H9 (cell line): Measurements from ENCODE around the gene EEF1A2. TPM values are rescaled to one million over a fixed set of nuclear protein-coding genes. Genes with fewer than 3 reads are reported as not detected.

Experiments used
- DNase-seq: peaks from one replicate; pipeline ENCODE4 v3.0.0-alpha.2; 2017
- H2AFZ ChIP-seq: one replicate; pipeline ENCODE4 v1.6.1; 2013; ENCODE audit warnings: mild to moderate bottlenecking, low read length, control low read depth, moderate library complexity
- H2AK5ac ChIP-seq: 2 replicates; pipeline ENCODE4 v1.6.1; 2013; ENCODE audit warnings: low read length, control low read depth, mixed read lengths; ENCODE audit not compliant: insufficient read length
- H2BK120ac ChIP-seq: one replicate; pipeline ENCODE4 v1.6.1; 2013; ENCODE audit warnings: low read depth, mild to moderate bottlenecking, low read length, control low read depth, inconsistent platforms; ENCODE audit not compliant: poor library complexity, severe bottlenecking
- H2BK12ac ChIP-seq: 2 replicates; pipeline ENCODE4 v1.6.1; 2013; ENCODE audit warnings: low read length, control low read depth, mixed read lengths, low read depth; ENCODE audit not compliant: insufficient read length
- H2BK15ac ChIP-seq: 2 replicates; pipeline ENCODE4 v1.6.1; 2013; ENCODE audit warnings: low read depth, low read length, control low read depth
- H2BK20ac ChIP-seq: one replicate; pipeline ENCODE4 v1.6.1; 2013; ENCODE audit warnings: low read depth, mild to moderate bottlenecking, low read length, control low read depth, inconsistent platforms; ENCODE audit not compliant: poor library complexity, severe bottlenecking
- H2BK5ac ChIP-seq: 2 replicates; pipeline ENCODE4 v1.6.1; 2013; ENCODE audit warnings: low read length, control low read depth, mixed read lengths; ENCODE audit not compliant: insufficient read length
- H3K14ac ChIP-seq: 2 replicates; pipeline ENCODE4 v1.6.1; 2013; ENCODE audit warnings: low read length, control low read depth; ENCODE audit not compliant: insufficient read depth
- H3K18ac ChIP-seq: 2 replicates; pipeline ENCODE4 v1.6.1; 2013; ENCODE audit warnings: low read depth, mild to moderate bottlenecking, mixed read lengths, low read length, control low read depth; ENCODE audit not compliant: insufficient read length
- H3K23ac ChIP-seq: 2 replicates; pipeline ENCODE4 v1.6.1; 2013; ENCODE audit warnings: low read length, control low read depth, mixed read lengths, low read depth; ENCODE audit not compliant: insufficient read length
- H3K23me2 ChIP-seq: 2 replicates; pipeline ENCODE4 v1.6.1; 2013; ENCODE audit warnings: low read depth, mild to moderate bottlenecking, mixed read lengths, low read length, control low read depth; ENCODE audit not compliant: insufficient read length, poor library complexity, severe bottlenecking
- H3K27ac ChIP-seq: 2 replicates; pipeline ENCODE4 v1.5.1; 2013; ENCODE audit warnings: low read length, control low read depth, mixed read lengths, low read depth; ENCODE audit not compliant: insufficient read length
- H3K27me3 ChIP-seq: 2 replicates; pipeline ENCODE4 v1.6.1; 2013; ENCODE audit warnings: low read length, control low read depth, inconsistent platforms; ENCODE audit not compliant: insufficient read depth
- H3K4ac ChIP-seq: 2 replicates; pipeline ENCODE4 v1.6.1; 2013; ENCODE audit warnings: low read depth, mild to moderate bottlenecking, control low read depth, inconsistent platforms, low read length, moderate library complexity
- H3K4me1 ChIP-seq: 2 replicates; pipeline ENCODE4 v1.6.1; 2013; ENCODE audit warnings: low read length, control low read depth, inconsistent platforms; ENCODE audit not compliant: insufficient read depth
- H3K4me2 ChIP-seq: 2 replicates; pipeline ENCODE4 v1.6.1; 2013; ENCODE audit warnings: low read length, control low read depth, mixed read lengths; ENCODE audit not compliant: insufficient read length, insufficient read depth
- H3K56ac ChIP-seq: 2 replicates; pipeline ENCODE4 v1.6.1; 2013; ENCODE audit warnings: low read depth, mild to moderate bottlenecking, mixed read lengths, low read length, control low read depth; ENCODE audit not compliant: insufficient read length
- H3K79me1 ChIP-seq: 2 replicates; pipeline ENCODE4 v1.6.1; 2013; ENCODE audit warnings: low read depth, mild to moderate bottlenecking, moderate library complexity, low read length, control low read depth, inconsistent platforms; ENCODE audit not compliant: insufficient read depth, poor library complexity, severe bottlenecking
- H3K79me2 ChIP-seq: 2 replicates; pipeline ENCODE4 v1.6.1; 2013; ENCODE audit warnings: low read length, control low read depth, inconsistent platforms; ENCODE audit not compliant: insufficient read depth
- H3K9ac ChIP-seq: 2 replicates; pipeline ENCODE4 v1.6.1; 2013; ENCODE audit warnings: low read length, control low read depth, mixed read lengths; ENCODE audit not compliant: insufficient read length; ENCODE audit errors: extremely low read depth
- H3K9me3 ChIP-seq: one replicate; pipeline ENCODE4 v1.6.1; 2013; ENCODE audit warnings: low read depth, low read length, inconsistent platforms; ENCODE audit not compliant: control insufficient read depth
- H3T11ph ChIP-seq: one replicate; pipeline ENCODE4 v1.6.1; 2013; ENCODE audit warnings: mild to moderate bottlenecking, low read length, control low read depth, inconsistent platforms
- H4K20me1 ChIP-seq: one replicate; pipeline ENCODE4 v1.6.1; 2013; ENCODE audit not compliant: control insufficient read depth, insufficient read length, insufficient read depth
- H4K5ac ChIP-seq: 2 replicates; pipeline ENCODE4 v1.6.1; 2013; ENCODE audit warnings: low read depth, mild to moderate bottlenecking, mixed read lengths, low read length, control low read depth; ENCODE audit not compliant: insufficient read length
- H4K8ac ChIP-seq: replicated peaks from 2 replicates; pipeline ENCODE4 v1.6.1; 2013; ENCODE audit warnings: low read length, control low read depth, mixed read lengths, low read depth; ENCODE audit not compliant: insufficient read length
- H4K91ac ChIP-seq: 2 replicates; pipeline ENCODE4 v1.6.1; 2013; ENCODE audit warnings: low read depth, mild to moderate bottlenecking, moderate library complexity, mixed read lengths, low read length, control low read depth; ENCODE audit not compliant: insufficient read length
- H3K27ac Mint-ChIP-seq, 3 experiments: 2 replicates in 2 of 3; 3 replicates in 1 of 3; pipeline ENCODE4 v1.8.0; 2020 to 2021; ENCODE audit warnings: mixed read lengths in 3 of 3, mild to moderate bottlenecking in 1 of 3, moderate library complexity in 1 of 3
- H3K27me3 Mint-ChIP-seq: 2 replicates; pipeline ENCODE4 v1.8.0; 2021; ENCODE audit warnings: low read depth, mild to moderate bottlenecking, moderate library complexity, mixed read lengths
- H3K36me3 Mint-ChIP-seq, 3 experiments: 2 replicates in 2 of 3; 3 replicates in 1 of 3; pipeline ENCODE4 v1.8.0; 2020 to 2021; ENCODE audit warnings: low read depth in 3 of 3, mixed read lengths in 3 of 3; ENCODE audit not compliant: insufficient read depth in 1 of 3
- H3K4me1 Mint-ChIP-seq, 2 experiments: 2 replicates each; pipeline ENCODE4 v1.8.0; 2020; ENCODE audit warnings: mixed read lengths in 2 of 2
- H3K4me3 Mint-ChIP-seq, 2 experiments: 2 replicates in 1 of 2; 3 replicates in 1 of 2; pipeline ENCODE4 v1.8.0; 2020 to 2021; ENCODE audit warnings: mild to moderate bottlenecking in 2 of 2, mixed read lengths in 2 of 2, moderate library complexity in 1 of 2
- H3K9me3 Mint-ChIP-seq, 2 experiments: 2 replicates in 1 of 2; 3 replicates in 1 of 2; pipeline ENCODE4 v1.8.0; 2020; ENCODE audit warnings: mild to moderate bottlenecking in 2 of 2, mixed read lengths in 2 of 2, moderate library complexity in 1 of 2
- WGBS: extraction: QIAGEN DNeasy Blood & Tissue Kit; methylation state at CpG from one replicate; pipeline ENCODE4 v1.1.7; 2013; ENCODE audit warnings: missing lambda C conversion rate, low lambda C conversion rate, mixed read lengths; ENCODE audit not compliant: insufficient read length; ENCODE audit errors: extremely low coverage; 5-methylcytosine and 5-hydroxymethylcytosine counted together
- total RNA-seq: library from RNA; stranded (reverse); gene quantifications from 2 replicates; pipeline ENCODE4 v1.2.1, GENCODE V29; 2021
- TF ChIP-seq, protein P1 (sequence below): fragments of 200-600 bp; sonication (generic); conservative IDR thresholded peaks from 3 replicates; pipeline ENCODE4 v1.8.0; 2021; ENCODE audit warnings: antibody characterized with exemption, mild to moderate bottlenecking

The EEF1A2 gene
- total RNA-seq, 1 experiment from 2014 or later = 27.4 TPM

DNA sequence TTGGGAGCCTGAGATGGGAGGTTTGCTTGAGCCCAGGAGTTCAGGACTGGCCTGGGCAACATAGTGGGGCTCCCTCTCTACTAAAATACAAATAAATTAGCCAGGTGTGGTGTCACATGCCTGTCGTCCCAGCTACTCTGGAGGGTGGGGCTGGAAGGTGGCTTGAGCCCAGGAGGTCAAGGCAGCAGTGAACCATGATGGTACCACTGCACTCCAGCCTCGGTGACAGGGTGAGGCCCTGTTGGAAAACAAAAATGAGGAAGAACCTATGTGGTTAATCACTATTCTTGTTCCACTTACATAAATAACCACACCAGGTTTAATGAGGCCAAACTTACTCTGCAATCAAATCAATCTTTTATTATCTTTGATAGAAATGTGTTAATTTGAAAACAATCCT, 27.1 kb upstream of the EEF1A2 start:
- peaks cover 2 to 10% of the 10 kb centered on the region in 2 experiments; a peak in 3 of 4 replicates for H3K4me1 Mint-ChIP-seq
- H4K5ac ChIP-seq = no peak overlapping the region
- no peak overlapping the region for H3K27ac ChIP-seq
- no peak overlapping the region for H3K23ac ChIP-seq
- H3K14ac ChIP-seq = no peak overlapping the region
- DNase-seq = no peak
- WGBS = no CpG with 5 or more reads among the region's 2 CpGs
- H2BK12ac ChIP-seq = no peak overlapping the region
- H3K9me3 Mint-ChIP-seq = peaks cover 7 to 13% of the 10 kb centered on the region in 2 experiments; a peak in 4 of 5 replicates
- no peak overlapping the region for H3K4me3 Mint-ChIP-seq
- H2BK20ac ChIP-seq = no peak overlapping the region
- H3K4me1 ChIP-seq = no peaks in the 10 kb centered on the region
- H3K4me2 ChIP-seq = no peak overlapping the region
- no peak overlapping the region for H4K8ac ChIP-seq
- peaks cover 20 to 29% (median 21%) of the 10 kb centered on the region in 3 experiments; a peak in 6 of 7 replicates for H3K36me3 Mint-ChIP-seq
- no peak overlapping the region for H3K4ac ChIP-seq
- H3K27me3 Mint-ChIP-seq = peaks cover 3% of the 10 kb centered on the region
- no peak overlapping the region for H2AFZ ChIP-seq
- H3K23me2 ChIP-seq = peaks cover 4% of the 10 kb centered on the region
- H3K79me1 ChIP-seq = peaks cover 4% of the 10 kb centered on the region
- H4K20me1 ChIP-seq = no peaks in the 10 kb centered on the region
- no peaks in the 10 kb centered on the region for H3K27me3 ChIP-seq
- H4K91ac ChIP-seq = no peak overlapping the region
- H3K56ac ChIP-seq = no peak overlapping the region
- H3K9me3 ChIP-seq = no peaks in the 10 kb centered on the region
- no peak overlapping the region for H2BK15ac ChIP-seq
- H2BK120ac ChIP-seq = no peak overlapping the region
- no peak overlapping the region for H2AK5ac ChIP-seq
- H3K27ac Mint-ChIP-seq = no peak overlapping the region
- H2BK5ac ChIP-seq = no peak overlapping the region
- H3K18ac ChIP-seq = no peak overlapping the region
- H3T11ph ChIP-seq = no peak overlapping the region
- TF ChIP-seq, protein P1, sequence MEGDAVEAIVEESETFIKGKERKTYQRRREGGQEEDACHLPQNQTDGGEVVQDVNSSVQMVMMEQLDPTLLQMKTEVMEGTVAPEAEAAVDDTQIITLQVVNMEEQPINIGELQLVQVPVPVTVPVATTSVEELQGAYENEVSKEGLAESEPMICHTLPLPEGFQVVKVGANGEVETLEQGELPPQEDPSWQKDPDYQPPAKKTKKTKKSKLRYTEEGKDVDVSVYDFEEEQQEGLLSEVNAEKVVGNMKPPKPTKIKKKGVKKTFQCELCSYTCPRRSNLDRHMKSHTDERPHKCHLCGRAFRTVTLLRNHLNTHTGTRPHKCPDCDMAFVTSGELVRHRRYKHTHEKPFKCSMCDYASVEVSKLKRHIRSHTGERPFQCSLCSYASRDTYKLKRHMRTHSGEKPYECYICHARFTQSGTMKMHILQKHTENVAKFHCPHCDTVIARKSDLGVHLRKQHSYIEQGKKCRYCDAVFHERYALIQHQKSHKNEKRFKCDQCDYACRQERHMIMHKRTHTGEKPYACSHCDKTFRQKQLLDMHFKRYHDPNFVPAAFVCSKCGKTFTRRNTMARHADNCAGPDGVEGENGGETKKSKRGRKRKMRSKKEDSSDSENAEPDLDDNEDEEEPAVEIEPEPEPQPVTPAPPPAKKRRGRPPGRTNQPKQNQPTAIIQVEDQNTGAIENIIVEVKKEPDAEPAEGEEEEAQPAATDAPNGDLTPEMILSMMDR = no peak
- H3K79me2 ChIP-seq = no peaks in the 10 kb centered on the region; the same call in 1 of the 2 replicates
- no peak overlapping the region for H3K9ac ChIP-seq
